Ectodermal cell (in vitro differentiated cells): Measurements from ENCODE around the gene CIB1.
"Not testable (repeated sequence)": the region's sequence is repeated elsewhere in the genome, so short reads cannot be mapped to it uniquely, and the experiment has no call there.

Experiments
- H3K27ac ChIP-seq: 2 replicates; pipeline ENCODE4 v1.7.0; 2013; ENCODE audit warnings: mild to moderate bottlenecking, low read depth, low read length; ENCODE audit not compliant: insufficient read depth, poor library complexity, severe bottlenecking
- H3K27me3 ChIP-seq: 2 replicates; pipeline ENCODE4 v1.7.0; 2013; ENCODE audit warnings: mild to moderate bottlenecking, low read length; ENCODE audit not compliant: insufficient read depth, control insufficient read depth, poor library complexity, severe bottlenecking
- H3K36me3 ChIP-seq: one replicate; pipeline ENCODE4 v1.7.0; 2013; ENCODE audit warnings: low read length; ENCODE audit not compliant: control insufficient read depth, insufficient read depth
- H3K4me1 ChIP-seq: one replicate; pipeline ENCODE4 v1.7.0; 2013; ENCODE audit warnings: low read length; ENCODE audit not compliant: control insufficient read depth, insufficient read depth
- H3K4me3 ChIP-seq: 2 replicates; pipeline ENCODE4 v1.7.0; 2013; ENCODE audit warnings: low read depth, low read length, control low read depth; ENCODE audit not compliant: insufficient read depth
- H3K9me3 ChIP-seq: 2 replicates; pipeline ENCODE4 v1.7.0; 2013; ENCODE audit warnings: mild to moderate bottlenecking, low read length, moderate library complexity; ENCODE audit not compliant: control insufficient read depth
- WGBS, 2 experiments: methylation state at CpG; one replicate each; pipeline ENCODE4 v1.1.7; 2013; ENCODE audit warnings: missing lambda C conversion rate in 2 of 2; 5-methylcytosine and 5-hydroxymethylcytosine counted together

CIB1 gene

GRCh38 chr15:90265271-90266060 is 31.7 kb upstream of the CIB1 start, which contains the start of gene NGRN:
Gene NGRN (plus strand): TSS chr15:90265672. CDS start chr15:90265713, 41 bp downstream.
- WGBS, 2 experiments, result 1% methylated on average over 59 of the region's 59 CpGs
- H3K27me3 ChIP-seq, result no peaks in the 10 kb centered on the region
- H3K9me3 ChIP-seq, result no peaks in the 10 kb centered on the region
- H3K4me1 ChIP-seq, result peaks cover 23% of the 10 kb centered on the region
- peaks cover 6% of the 10 kb centered on the region for H3K36me3 ChIP-seq
- H3K27ac ChIP-seq, result peak within 1 kb of the TSS; percentile 90
- peak within 1 kb of the TSS; percentile 89 for H3K4me3 ChIP-seq

GRCh38 chr15:90264671-90265070 is 30.9 kb upstream of the CIB1 start:
- Histone ChIP-seq H3K27me3 (no peaks in the 10 kb centered on the region), H3K27ac (no peak overlapping the region), H3K36me3 (no peaks in the 10 kb centered on the region), H3K4me1 (peaks cover 23% of the 10 kb centered on the region), H3K4me3 (peak overlapping the region; percentile 89), H3K9me3 (no peaks in the 10 kb centered on the region)
- 74 to 84% methylated on average over 4 of the region's 4 CpGs for WGBS, 2 experiments

GRCh38 chr15:90262426-90262825 is 28.7 kb upstream of the CIB1 start:
- Histone ChIP-seq H3K4me3 (no peak overlapping the region), H3K27me3 (no peaks in the 10 kb centered on the region), H3K27ac (no peak overlapping the region), H3K36me3 (no peaks in the 10 kb centered on the region), H3K4me1 (peaks cover 17% of the 10 kb centered on the region), H3K9me3 (no peaks in the 10 kb centered on the region)
- 84 to 87% methylated on average over 5 of the region's 5 CpGs for WGBS, 2 experiments

- H3K9me3 ChIP-seq, result no peaks in the 10 kb centered on the region
- no peak overlapping the region for H3K27ac ChIP-seq
- no peak overlapping the region for H3K4me3 ChIP-seq
- WGBS, 2 experiments, result 93 to 95% methylated on average over 5 of the region's 5 CpGs
- H3K36me3 ChIP-seq, result no peaks in the 10 kb centered on the region
- peaks cover 11% of the 10 kb centered on the region for H3K4me1 ChIP-seq
- no peaks in the 10 kb centered on the region for H3K27me3 ChIP-seq
These were observed 28.1 kb upstream of the CIB1 start for GRCh38 chr15:90261811-90262210.

- H3K9me3 ChIP-seq, H3K4me3 ChIP-seq, H3K27ac ChIP-seq, H3K4me1 ChIP-seq, H3K36me3 ChIP-seq, H3K27me3 ChIP-seq: not testable (repeated sequence)
- 86 to 94% methylated on average over 5 to 6 of the region's 6 CpGs for WGBS, 2 experiments
These were observed 27.0 kb upstream of the CIB1 start for GRCh38 chr15:90260731-90261130.

- Histone ChIP-seq H3K4me3 (no peak overlapping the region), H3K36me3 (no peaks in the 10 kb centered on the region), H3K9me3 (no peaks in the 10 kb centered on the region), H3K27me3 (no peaks in the 10 kb centered on the region), H3K27ac (no peak overlapping the region), H3K4me1 (peaks cover 3% of the 10 kb centered on the region)
- WGBS, 2 experiments, result 88 to 93% methylated on average over 1 to 3 of the region's 5 CpGs
These were observed 25.8 kb upstream of the CIB1 start for GRCh38 chr15:90259524-90259923.

GRCh38 chr15:90257776-90258175 is 24.0 kb upstream of the CIB1 start:
- no peaks in the 10 kb centered on the region for H3K36me3 ChIP-seq
- H3K4me1 ChIP-seq, result no peaks in the 10 kb centered on the region
- WGBS, 2 experiments, result 90 to 94% methylated on average over 7 of the region's 7 CpGs
- H3K9me3 ChIP-seq, result no peaks in the 10 kb centered on the region
- no peak overlapping the region for H3K27ac ChIP-seq
- H3K4me3 ChIP-seq, result no peak overlapping the region
- no peaks in the 10 kb centered on the region for H3K27me3 ChIP-seq

GRCh38 chr15:90249203-90249863 is 15.6 kb upstream of the CIB1 start, which contains the start of gene TTLL13:
Gene TTLL13 (plus strand): TSS chr15:90249556. CDS start chr15:90250631, 1,075 bp downstream.
- H3K27me3 ChIP-seq, result peaks cover 9% of the 10 kb centered on the region
- H3K9me3 ChIP-seq, result no peaks in the 10 kb centered on the region
- no peaks in the 10 kb centered on the region for H3K36me3 ChIP-seq
- H3K4me1 ChIP-seq, result no peaks in the 10 kb centered on the region
- no peak within 1 kb of the TSS for H3K27ac ChIP-seq
- H3K4me3 ChIP-seq, result peak within 1 kb of the TSS; percentile 51
- WGBS, 2 experiments, result 3% methylated on average over 44 of the region's 44 CpGs

- Histone ChIP-seq H3K27ac (no peak overlapping the region), H3K27me3 (peaks cover 9% of the 10 kb centered on the region), H3K36me3 (no peaks in the 10 kb centered on the region), H3K4me3 (no peak overlapping the region), H3K4me1 (no peaks in the 10 kb centered on the region), H3K9me3 (no peaks in the 10 kb centered on the region)
- WGBS, 2 experiments, result 77 to 80% methylated on average over 6 of the region's 6 CpGs
These were observed 15.1 kb upstream of the CIB1 start for GRCh38 chr15:90248789-90249202.

GRCh38 chr15:90243943-90244639 is 10.3 kb upstream of the CIB1 start:
- Histone ChIP-seq H3K4me3 (no peak overlapping the region), H3K27me3 (no peaks in the 10 kb centered on the region), H3K9me3 (no peaks in the 10 kb centered on the region), H3K4me1 (no peaks in the 10 kb centered on the region), H3K36me3 (no peaks in the 10 kb centered on the region), H3K27ac (no peak overlapping the region)
- WGBS, 2 experiments, result 89 to 90% methylated on average over 10 of the region's 10 CpGs
